ENCODE data around the gene F8.

The F8 gene

GRCh38 chrX:154813801-154814200 lies 208.7 kb downstream of the F8 start:
- no peak for DNase-seq

- no peak for DNase-seq
Observed at GRCh38 chrX:154812341-154813101, 210.0 kb downstream of the F8 start.

DNA sequence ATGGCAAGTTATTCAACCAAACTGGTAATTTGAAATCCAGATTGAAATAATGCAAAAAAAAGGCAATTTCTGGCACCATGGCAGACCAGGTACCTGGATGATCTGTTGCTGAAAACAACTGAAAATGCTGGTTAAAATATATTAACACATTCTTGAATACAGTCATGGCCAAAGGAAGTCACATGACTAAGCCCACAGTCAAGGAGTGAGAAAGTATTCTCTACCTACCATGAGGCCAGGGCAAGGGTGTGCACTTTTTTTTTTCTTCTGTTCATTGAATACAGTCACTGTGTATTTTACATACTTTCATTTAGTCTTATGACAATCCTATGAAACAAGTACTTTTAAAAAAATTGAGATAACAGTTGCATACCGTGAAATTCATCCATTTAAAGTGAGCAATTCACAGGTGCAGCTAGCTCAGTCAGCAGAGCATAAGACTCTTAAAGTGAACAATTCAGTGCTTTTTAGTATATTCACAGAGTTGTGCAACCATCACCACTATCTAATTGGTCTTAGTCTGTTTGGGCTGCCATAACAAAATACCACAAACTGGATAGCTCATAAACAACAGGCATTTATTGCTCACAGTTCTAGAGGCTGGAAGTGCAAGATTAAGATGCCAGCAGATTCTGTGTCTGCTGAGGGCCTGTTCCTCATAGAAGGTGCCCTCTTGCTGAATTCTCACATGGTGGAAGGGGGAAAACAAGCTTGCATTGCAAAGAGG lies 212.4 kb downstream of the F8 start:
- DNase-seq = peak in 1 of 5 experiments; percentile 31

- DNase-seq = no peak
Observed at GRCh38 chrX:154806837-154807501, 215.6 kb downstream of the F8 start.

DNA sequence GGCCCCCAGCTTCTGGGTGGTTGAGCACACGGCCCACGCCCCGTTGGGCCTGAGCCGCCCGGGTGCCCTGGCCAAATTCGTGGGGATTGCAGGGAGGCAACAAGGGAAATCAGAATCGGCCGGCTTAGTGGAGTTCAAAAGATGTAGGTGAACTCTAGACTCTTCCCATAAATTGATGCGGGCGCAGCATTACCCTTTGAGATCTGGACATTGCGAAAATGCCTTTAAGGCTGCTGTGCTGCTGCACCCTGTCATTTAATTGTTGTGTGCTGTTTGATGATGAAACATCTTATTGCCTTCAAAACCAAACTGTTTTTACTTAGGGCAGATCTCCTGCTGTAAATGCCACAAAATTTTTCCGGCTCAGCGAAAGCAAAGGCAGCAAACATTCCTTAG lies 216.8 kb downstream of the F8 start:
- no peak for DNase-seq

GRCh38 chrX:154804957-154805695 lies 217.4 kb downstream of the F8 start, which contains the start of gene MPP1:
Gene MPP1, minus strand, starts transcription at chrX:154805485. Its CDS starts 112 bp downstream, at chrX:154805373.
- peak; percentile 27 to 74 (median 63) for DNase-seq

DNA sequence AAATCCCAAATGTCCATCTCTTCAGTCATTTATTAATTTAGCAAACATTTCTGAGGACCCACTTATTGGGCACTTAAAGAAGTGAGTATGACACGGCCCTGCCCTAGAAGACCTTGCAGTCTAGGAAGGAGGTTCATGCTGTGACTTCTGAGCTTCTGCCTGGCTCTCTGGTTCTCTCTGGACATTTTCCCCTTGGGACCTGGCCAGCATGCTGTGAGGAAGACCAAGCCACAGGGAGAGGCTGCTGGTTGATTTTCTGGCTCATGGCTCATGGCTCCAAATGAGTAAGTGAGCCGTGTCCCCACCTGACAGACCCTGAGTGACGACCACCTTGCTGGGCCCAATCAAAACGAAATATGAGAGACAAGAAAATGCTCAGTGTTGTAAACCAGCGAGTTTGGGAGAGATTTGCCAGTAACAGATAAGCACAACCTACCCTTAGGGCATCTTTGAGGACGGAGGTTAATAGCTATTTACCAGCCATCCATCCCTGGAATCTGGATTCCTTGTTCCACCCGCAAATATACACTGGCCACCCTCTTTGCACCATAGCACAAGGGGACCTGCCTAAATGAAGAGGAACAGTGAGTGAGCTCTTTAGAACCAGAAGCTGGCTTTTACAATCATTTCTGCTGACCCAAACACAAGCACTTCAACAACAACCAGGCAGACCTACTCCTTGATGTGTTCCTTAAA lies 218.1 kb downstream of the F8 start:
- DNase-seq = no peak

DNA sequence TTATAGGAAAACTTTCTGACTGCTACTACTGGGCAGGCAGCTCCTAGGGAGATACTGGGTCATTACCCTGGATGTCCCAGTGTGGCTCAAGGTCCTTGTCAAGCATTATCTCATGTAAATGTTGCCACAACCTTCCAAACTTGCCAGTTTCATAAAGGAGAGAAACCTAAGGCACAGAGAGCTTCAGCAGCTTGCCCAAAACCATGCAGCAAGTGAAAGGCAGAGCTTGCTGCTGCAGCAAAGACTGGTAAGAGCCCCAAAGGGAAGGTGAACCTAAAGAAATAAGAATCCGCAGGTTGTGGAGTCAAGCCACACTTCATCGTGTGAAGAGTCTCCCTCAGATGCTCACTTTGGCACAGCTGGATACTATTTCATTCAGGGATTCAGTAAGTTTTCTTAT lies 219.6 kb downstream of the F8 start:
- DNase-seq = no peak

DNA sequence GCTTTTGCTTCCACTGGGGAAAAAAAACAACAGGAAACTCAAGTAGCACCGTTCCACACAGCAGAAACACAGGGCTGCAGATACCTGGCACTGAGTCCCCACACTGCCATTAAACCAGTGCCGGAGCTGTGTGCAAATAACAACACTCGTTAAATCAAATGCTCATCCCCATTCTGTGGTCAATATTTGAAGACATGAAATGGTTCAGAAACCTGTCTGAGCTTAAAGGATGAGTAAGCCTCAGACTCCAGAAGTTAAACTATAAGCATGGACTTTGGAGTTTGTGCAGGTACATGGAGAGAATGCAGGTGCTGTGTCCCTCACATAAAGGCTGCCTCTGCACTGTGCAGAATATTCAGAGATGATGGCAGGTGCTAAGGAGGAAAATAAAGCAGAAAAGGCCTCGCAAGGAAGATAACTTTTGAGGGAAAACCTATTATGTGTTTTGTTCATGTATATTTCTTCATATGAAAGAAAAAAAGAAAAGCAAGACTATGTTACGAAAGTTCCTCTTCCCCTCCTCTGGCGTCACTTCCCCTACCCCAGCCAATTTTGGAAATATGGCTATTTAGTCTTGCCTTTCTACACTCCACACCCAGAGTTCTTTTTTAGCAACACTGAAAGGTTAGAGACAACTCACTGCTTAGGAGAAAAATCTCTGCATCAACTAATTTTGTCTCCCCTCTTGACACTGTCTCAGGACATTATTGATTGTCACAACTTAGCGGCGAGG lies 221.9 kb downstream of the F8 start:
- DNase-seq = no peak

DNA sequence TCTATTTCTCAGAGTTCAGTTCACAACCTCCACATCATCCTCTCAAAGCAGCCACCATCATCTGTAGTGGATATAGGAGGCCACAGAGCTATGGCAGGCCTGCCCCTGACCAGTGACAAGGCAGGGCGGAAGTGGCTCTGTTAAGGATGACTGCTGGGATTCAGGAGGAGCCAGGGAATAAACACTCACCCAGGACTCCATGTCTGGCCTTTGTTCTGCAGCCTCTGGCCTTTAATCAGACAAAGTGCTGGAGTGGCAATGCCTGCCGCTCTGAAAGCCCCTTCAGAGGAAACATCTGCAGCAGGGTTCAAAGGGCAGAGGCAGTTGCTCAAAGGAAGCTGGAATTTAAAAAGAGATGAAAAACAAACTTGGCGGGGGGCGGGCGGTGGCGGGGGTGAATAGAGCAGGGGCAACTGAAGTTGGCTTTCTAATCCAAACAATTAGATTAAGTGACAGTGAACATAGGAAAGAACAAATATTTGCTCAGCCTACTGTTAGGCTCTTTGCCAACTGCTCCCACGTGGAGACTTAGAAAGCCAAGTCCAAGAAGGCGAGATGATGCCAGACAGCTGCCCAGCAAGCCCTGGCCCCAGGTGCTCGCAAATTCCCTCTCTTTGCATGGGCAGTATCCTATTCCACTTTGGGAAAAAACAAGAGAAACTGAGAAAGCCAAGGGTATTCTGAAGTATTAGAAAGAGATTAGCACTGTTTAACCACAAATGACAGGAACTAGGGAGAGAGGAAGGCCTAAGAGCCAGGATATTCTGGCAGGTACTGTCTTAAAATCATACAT lies 222.8 kb downstream of the F8 start:
- DNase-seq = no peak

DNA sequence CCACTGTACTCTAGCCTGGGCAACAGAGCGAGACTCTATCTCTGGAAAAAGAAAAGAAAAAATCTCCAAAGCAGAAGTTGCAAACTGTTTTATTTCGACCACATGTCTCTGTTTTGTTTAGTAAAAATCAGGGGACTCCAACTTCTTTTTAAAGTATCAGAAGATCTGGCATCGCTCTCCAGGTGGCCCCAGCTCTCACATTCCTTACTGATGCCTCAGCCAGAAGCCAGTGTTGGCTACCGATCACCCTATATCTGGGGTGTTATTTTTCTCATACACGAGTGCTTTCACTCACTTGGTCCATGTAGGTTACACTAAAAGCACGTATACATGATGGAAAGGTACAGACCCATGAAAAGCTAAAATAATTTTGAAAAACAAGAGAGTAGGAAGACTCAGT lies 225.5 kb downstream of the F8 start:
- DNase-seq = no peak

GRCh38 chrX:154795016-154795415 lies 227.5 kb downstream of the F8 start:
- no peak for DNase-seq

GRCh38 chrX:154793084-154793795 lies 229.3 kb downstream of the F8 start:
- DNase-seq = no peak

GRCh38 chrX:154791939-154792338 lies 230.6 kb downstream of the F8 start:
- DNase-seq = no peak

DNA sequence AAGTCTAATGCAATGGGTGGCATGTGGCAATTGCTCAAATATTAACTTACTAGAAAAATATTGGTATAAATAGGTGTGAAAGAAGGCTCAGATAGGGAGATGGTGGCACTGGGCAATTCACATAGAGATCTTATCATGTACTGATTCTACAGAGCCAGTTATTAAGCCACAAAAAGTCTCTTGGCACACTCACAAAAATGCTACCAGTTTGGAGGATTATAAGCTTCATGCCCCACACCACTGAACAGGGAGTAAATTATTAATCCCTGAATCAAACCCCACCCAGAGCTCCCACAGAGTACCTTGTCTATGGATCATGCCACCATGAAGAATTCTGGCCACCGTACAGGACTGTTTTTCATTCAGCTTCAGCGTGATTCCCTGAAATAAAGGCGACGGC lies 231.1 kb downstream of the F8 start:
- no peak for DNase-seq

Measured in T-helper 2 cell (primary cell).